Keratinocyte (primary cell): Measurements from ENCODE around the gene COL4A6. TPM values are rescaled to one million over a fixed set of nuclear protein-coding genes. Genes with fewer than 3 reads are reported as not detected.

Source experiments
- DNase-seq: peaks from one replicate; pipeline ENCODE4 v3.0.0-alpha.2; 2011; ENCODE audit warnings: low read depth, missing footprints, low spot score
- FAIRE-seq: peaks from 2 replicates; lab custom pipeline; 2011; peaks lifted over from hg19 to GRCh38; lab: Jason Lieb, UNC
- H2AFZ ChIP-seq: 2 replicates; pipeline ENCODE4 v1.6.0; 2012; ENCODE audit warnings: low read length, control low read depth, inconsistent platforms; ENCODE audit not compliant: control insufficient read depth
- H3K27ac ChIP-seq: 2 replicates; pipeline ENCODE4 v1.5.1; 2011; ENCODE audit warnings: low read length; ENCODE audit not compliant: control insufficient read depth, insufficient read depth
- H3K27me3 ChIP-seq: 3 replicates; pipeline ENCODE4 v1.6.0; 2011; ENCODE audit warnings: low read length; ENCODE audit not compliant: control insufficient read depth, insufficient read depth; ENCODE audit errors: extremely low read depth
- H3K36me3 ChIP-seq, 2 experiments: 2 replicates in 1 of 2; 3 replicates in 1 of 2; pipeline ENCODE4 v1.5.1; 2011; ENCODE audit warnings: low read length in 2 of 2, mild to moderate bottlenecking in 1 of 2; ENCODE audit not compliant: control insufficient read depth in 2 of 2, insufficient read depth in 2 of 2; ENCODE audit errors: extremely low read depth in 1 of 2
- H3K4me1 ChIP-seq: 3 replicates; pipeline ENCODE4 v1.5.1; 2011; ENCODE audit warnings: low read length; ENCODE audit not compliant: control insufficient read depth, insufficient read depth; ENCODE audit errors: extremely low read depth
- H3K4me2 ChIP-seq: 3 replicates; pipeline ENCODE4 v1.6.0; 2011; ENCODE audit warnings: low read depth, low read length; ENCODE audit not compliant: control insufficient read depth, insufficient read depth; ENCODE audit errors: extremely low read depth
- H3K4me3 ChIP-seq, 3 experiments: fragments of 200-600 bp in 1 of 3; sonication (generic) in 1 of 3; 2 replicates in 2 of 3; 3 replicates in 1 of 3; pipeline ENCODE4 v1.5.1; 2011 to 2016; ENCODE audit warnings: low read length in 3 of 3, mild to moderate bottlenecking in 3 of 3, control low read depth in 2 of 3, inconsistent platforms in 1 of 3, low read depth in 1 of 3, mixed read lengths in 1 of 3, mixed run types in 1 of 3, moderate library complexity in 1 of 3; ENCODE audit not compliant: control insufficient read depth in 2 of 3, insufficient read depth in 2 of 3; ENCODE audit errors: extremely low read depth in 1 of 3
- H3K79me2 ChIP-seq: 2 replicates; pipeline ENCODE4 v1.6.0; 2012; ENCODE audit warnings: low read length; ENCODE audit not compliant: control insufficient read depth, insufficient read depth
- H3K9ac ChIP-seq: 3 replicates; pipeline ENCODE4 v1.6.0; 2011; ENCODE audit warnings: low read length; ENCODE audit not compliant: control insufficient read depth, insufficient read depth; ENCODE audit errors: extremely low read depth
- H3K9me1 ChIP-seq: 3 replicates; pipeline ENCODE4 v1.6.0; 2011; ENCODE audit warnings: low read length; ENCODE audit not compliant: control insufficient read depth, insufficient read depth; ENCODE audit errors: extremely low read depth
- H3K9me3 ChIP-seq: 2 replicates; pipeline ENCODE4 v1.5.1; 2012; ENCODE audit warnings: low read depth, low read length; ENCODE audit not compliant: control insufficient read depth
- H4K20me1 ChIP-seq: 3 replicates; pipeline ENCODE4 v1.6.0; 2011; ENCODE audit warnings: low read length; ENCODE audit not compliant: control insufficient read depth, insufficient read depth; ENCODE audit errors: extremely low read depth
- CTCF ChIP-seq, 3 experiments: IDR thresholded peaks in 1 of 3; conservative IDR thresholded peaks in 1 of 3; optimal IDR thresholded peaks in 1 of 3; 2 replicates in 2 of 3; 3 replicates in 1 of 3; pipeline versions ENCODE3 to v1.5.1; 2011; ENCODE audit warnings: low read length in 3 of 3, mild to moderate bottlenecking in 3 of 3, moderate library complexity in 2 of 3, control low read depth in 1 of 3, inconsistent platforms in 1 of 3; ENCODE audit not compliant: insufficient read depth in 2 of 3; ENCODE audit errors: extremely low read depth in 1 of 3
- EZH2 ChIP-seq: IDR thresholded peaks from one replicate; pipeline ENCODE4 v1.6.1; 2012; ENCODE audit warnings: inconsistent platforms, mild to moderate bottlenecking, low read length, moderate library complexity
- dilution Hi-C: fragments of 300-500 bp; cut with MboI; formaldehyde crosslinking; loops from one replicate; pipeline ENCODE4 v1.7.0; 2020; ENCODE audit warnings: low sequenced_read_pairs; ENCODE audit not compliant: extremely low pct_ligation_motif_present
- polyA plus RNA-seq, 5 experiments: library from polyadenylated mRNA; depleted of rRNA in 3 of 5; stranded (reverse) in 3 of 5; stranded (forward) in 1 of 5; unstranded in 1 of 5; fragments of >200 nt; gene quantifications; 1 replicate in 1 of 5; 2 replicates in 3 of 5; 3 replicates in 1 of 5; pipeline versions ENCODE4 v1.2.1 to v1.2.3, GENCODE V29; 2011 to 2012; ENCODE audit warnings: missing spikeins in 2 of 5, low read depth in 1 of 5, low replicate concordance in 1 of 5

COL4A6 gene
- polyA plus RNA-seq, 1 donor (not counting 4 experiments of a cell fraction or from before 2014, with no cell fraction given) = 18.8 TPM

GRCh38 chrX:108178143-108178498 lies 260.1 kb downstream of the COL4A6 start:
- H3K4me3 ChIP-seq = no peak overlapping the region
- H3K4me2 ChIP-seq = no peak overlapping the region
- TF ChIP-seq EZH2 (no peak), CTCF (optimal IDR thresholded peaks at IDR 0.05 in 1 of 3, IDR thresholded peaks at IDR 0.05 in 1 of 3, conservative IDR thresholded peaks at IDR 0.05 in 1 of 3; ENCODE audit: extremely low read depth in 1 of 3, insufficient read depth in 2 of 3, low read length in 3 of 3) (no peak)

GRCh38 chrX:108177351-108178142 lies 260.7 kb downstream of the COL4A6 start:
- dilution Hi-C loops = no loop called here
- H2AFZ ChIP-seq = no peak overlapping the region

More at GRCh38 chrX:108178143-108178498, 260.1 kb downstream of the COL4A6 start:
- FAIRE-seq (no peak), DNase-seq (no peak)
- H2AFZ ChIP-seq = no peak overlapping the region
- no peak overlapping the region for H3K9ac ChIP-seq
- no peak overlapping the region for H3K27ac ChIP-seq
- H3K27me3 ChIP-seq = peaks cover 11% of the 10 kb centered on the region
- H3K4me1 ChIP-seq = no peaks in the 10 kb centered on the region
- H4K20me1 ChIP-seq = no peaks in the 10 kb centered on the region
- H3K36me3 ChIP-seq = no peaks in the 10 kb centered on the region
- dilution Hi-C loops = no loop called here
- H3K9me1 ChIP-seq = no peaks in the 10 kb centered on the region
- H3K9me3 ChIP-seq = no peaks in the 10 kb centered on the region
- no peaks in the 10 kb centered on the region for H3K79me2 ChIP-seq

More at GRCh38 chrX:108177351-108178142, 260.7 kb downstream of the COL4A6 start:
- no peaks in the 10 kb centered on the region for H3K79me2 ChIP-seq
- no peak overlapping the region for H3K27ac ChIP-seq
- H3K27me3 ChIP-seq = peaks cover 10% of the 10 kb centered on the region
- no peak overlapping the region for H3K4me2 ChIP-seq
- DNase-seq (no peak), FAIRE-seq (no peak)
- H3K9me1 ChIP-seq = no peaks in the 10 kb centered on the region
- no peaks in the 10 kb centered on the region for H3K36me3 ChIP-seq
- H3K4me3 ChIP-seq = no peak overlapping the region
- H3K4me1 ChIP-seq = no peaks in the 10 kb centered on the region
- TF ChIP-seq CTCF (optimal IDR thresholded peaks at IDR 0.05 in 1 of 3, IDR thresholded peaks at IDR 0.05 in 1 of 3, conservative IDR thresholded peaks at IDR 0.05 in 1 of 3; ENCODE audit: extremely low read depth in 1 of 3, insufficient read depth in 2 of 3, low read length in 3 of 3) (no peak), EZH2 (no peak)
- H3K9ac ChIP-seq = no peak overlapping the region
- no peaks in the 10 kb centered on the region for H4K20me1 ChIP-seq
- no peaks in the 10 kb centered on the region for H3K9me3 ChIP-seq
